ENCODE data around the gene NSMF. TPM values are rescaled to one million over a fixed set of nuclear protein-coding genes. Genes with fewer than 3 reads are reported as not detected.

The NSMF gene
- total RNA-seq, 1 experiment from 2014 or later: 52.7 TPM

- Histone ChIP-seq H3K27me3 (replicated peaks; ENCODE audit: insufficient read depth, low read depth, low read length, poor library complexity) (no peaks in the 10 kb centered on the region), H3K4me1 (ENCODE audit: insufficient read depth, low read length, poor library complexity, severe bottlenecking) (no peaks in the 10 kb centered on the region), H3K4me3 (ENCODE audit: low read depth, low read length, poor library complexity, severe bottlenecking) (no peak overlapping the region), H3K36me3 (ENCODE audit: insufficient read depth, low read length, poor library complexity, severe bottlenecking) (no peaks in the 10 kb centered on the region), H3K9me3 (ENCODE audit: low read depth, low read length, poor library complexity, severe bottlenecking) (no peaks in the 10 kb centered on the region), H3K27ac (ENCODE audit: low read depth, low read length, poor library complexity, severe bottlenecking) (no peak overlapping the region)
- CTCF ChIA-PET: interaction anchor here (0.7 kb wide), 1 partner anchor 143 kb away, joined by 3 read pairs; no protein-coding TSS in a partner anchor
- POLR2A ChIA-PET (ENCODE audit: low non-redundant PET): no interaction called here
- intact Hi-C loops (cut with micrococcal nuclease; ENCODE audit: unreplicated experiment): no loop called here
- DNase-seq (ENCODE audit: low spot score): no peak
- TF ChIP-seq EZH2 (IDR thresholded peaks at IDR 0.05; ENCODE audit: borderline replicate concordance, low read depth, low read length, poor library complexity, severe bottlenecking) (no peak), CTCF (conservative IDR thresholded peaks at IDR 0.05; ENCODE audit: low read depth, low read length) (no peak)
- BruUV-seq (replicated peaks): no TSS peak
These were observed 22.2 kb downstream of the NSMF start for GRCh38 chr9:137436761-137437600.

GRCh38 chr9:137435980-137436760, 23.0 kb downstream of the NSMF start:
- Histone ChIP-seq H3K27me3 (replicated peaks; ENCODE audit: insufficient read depth, low read depth, low read length, poor library complexity) (no peaks in the 10 kb centered on the region), H3K9me3 (ENCODE audit: low read depth, low read length, poor library complexity, severe bottlenecking) (no peaks in the 10 kb centered on the region), H3K27ac (ENCODE audit: low read depth, low read length, poor library complexity, severe bottlenecking) (no peak overlapping the region), H3K4me3 (ENCODE audit: low read depth, low read length, poor library complexity, severe bottlenecking) (no peak overlapping the region), H3K4me1 (ENCODE audit: insufficient read depth, low read length, poor library complexity, severe bottlenecking) (no peaks in the 10 kb centered on the region), H3K36me3 (ENCODE audit: insufficient read depth, low read length, poor library complexity, severe bottlenecking) (no peaks in the 10 kb centered on the region)
- POLR2A ChIA-PET (ENCODE audit: low non-redundant PET): no interaction called here
- intact Hi-C loops (cut with micrococcal nuclease; ENCODE audit: unreplicated experiment): no loop called here
- no peak for TF ChIP-seq EZH2 (IDR thresholded peaks at IDR 0.05; ENCODE audit: borderline replicate concordance, low read depth, low read length, poor library complexity, severe bottlenecking)
- TF ChIP-seq CTCF (conservative IDR thresholded peaks at IDR 0.05; ENCODE audit: low read depth, low read length): no peak
- CTCF ChIA-PET: interaction anchor here (0.7 kb wide), 1 partner anchor 144 kb away, joined by 3 read pairs; no protein-coding TSS in a partner anchor
- no peak for DNase-seq (ENCODE audit: low spot score)
- BruUV-seq (replicated peaks): no TSS peak

GRCh38 chr9:137435381-137435891, 23.7 kb downstream of the NSMF start:
- intact Hi-C loops (cut with micrococcal nuclease; ENCODE audit: unreplicated experiment): no loop called here
- CTCF ChIA-PET: no interaction called here

More at GRCh38 chr9:137435381-137435891, 23.7 kb downstream of the NSMF start:
- Histone ChIP-seq H3K36me3 (ENCODE audit: insufficient read depth, low read length, poor library complexity, severe bottlenecking) (no peaks in the 10 kb centered on the region), H3K27me3 (replicated peaks; ENCODE audit: insufficient read depth, low read depth, low read length, poor library complexity) (no peaks in the 10 kb centered on the region), H3K4me3 (ENCODE audit: low read depth, low read length, poor library complexity, severe bottlenecking) (no peak overlapping the region), H3K9me3 (ENCODE audit: low read depth, low read length, poor library complexity, severe bottlenecking) (no peaks in the 10 kb centered on the region), H3K4me1 (ENCODE audit: insufficient read depth, low read length, poor library complexity, severe bottlenecking) (no peaks in the 10 kb centered on the region), H3K27ac (ENCODE audit: low read depth, low read length, poor library complexity, severe bottlenecking) (no peak overlapping the region)
- TF ChIP-seq CTCF (conservative IDR thresholded peaks at IDR 0.05; ENCODE audit: low read depth, low read length): no peak
- no peak for TF ChIP-seq EZH2 (IDR thresholded peaks at IDR 0.05; ENCODE audit: borderline replicate concordance, low read depth, low read length, poor library complexity, severe bottlenecking)
- no TSS peak for BruUV-seq (replicated peaks)
- POLR2A ChIA-PET (ENCODE audit: low non-redundant PET): no interaction called here
- no peak for DNase-seq (ENCODE audit: low spot score)
